HG03103 (cell line): ENCODE data around the gene RAP1A.
"Not testable (repeated sequence)": the region's sequence is repeated elsewhere in the genome, so short reads cannot be mapped to it uniquely, and the experiment has no call there.

Experiments used
- ATAC-seq: cut with Tn5 transposase; IDR thresholded peaks from one replicate; pipeline ENCODE4 v1.9.1; 2021; ENCODE audit warnings: low read depth; ENCODE audit not compliant: unreplicated experiment

Gene RAP1A

GRCh38 chr1:111625276-111625675 is 5.7 kb downstream of the RAP1A start:
- ATAC-seq, result no peak

GRCh38 chr1:111628153-111628552 is 8.6 kb downstream of the RAP1A start:
- no peak for ATAC-seq

- ATAC-seq, result no peak
Observed at GRCh38 chr1:111629190-111629954, 9.8 kb downstream of the RAP1A start.

- no peak for ATAC-seq
Observed at GRCh38 chr1:111630567-111630966, 11.0 kb downstream of the RAP1A start.

GRCh38 chr1:111631502-111631901 is 11.9 kb downstream of the RAP1A start:
- ATAC-seq, result no peak

- not testable (repeated sequence) for ATAC-seq
Observed at GRCh38 chr1:111632771-111633170, 13.2 kb downstream of the RAP1A start.

GRCh38 chr1:111633736-111634247 is 14.2 kb downstream of the RAP1A start:
- ATAC-seq, result no peak

- ATAC-seq, result no peak
Observed at GRCh38 chr1:111635324-111636009, 15.9 kb downstream of the RAP1A start.

- no peak for ATAC-seq
Observed at GRCh38 chr1:111638320-111638719, 18.7 kb downstream of the RAP1A start.

GRCh38 chr1:111639602-111640198 is 20.1 kb downstream of the RAP1A start:
- ATAC-seq, result no peak

GRCh38 chr1:111643097-111643496 is 23.5 kb downstream of the RAP1A start:
- ATAC-seq, result no peak

GRCh38 chr1:111643696-111644095 is 24.1 kb downstream of the RAP1A start:
- ATAC-seq, result no peak

- ATAC-seq, result no peak
Observed at GRCh38 chr1:111644506-111644905, 24.9 kb downstream of the RAP1A start.

- no peak for ATAC-seq
Observed at GRCh38 chr1:111647736-111648135, 28.1 kb downstream of the RAP1A start.

GRCh38 chr1:111648806-111649205 is 29.2 kb downstream of the RAP1A start:
- ATAC-seq, result no peak

GRCh38 chr1:111649227-111649626 is 29.6 kb downstream of the RAP1A start:
- no peak for ATAC-seq

GRCh38 chr1:111649648-111650047 is 30.1 kb downstream of the RAP1A start:
- ATAC-seq, result no peak

- no peak for ATAC-seq
Observed at GRCh38 chr1:111653709-111654108, 34.1 kb downstream of the RAP1A start.

- ATAC-seq, result no peak
Observed at GRCh38 chr1:111654839-111655238, 35.2 kb downstream of the RAP1A start.

GRCh38 chr1:111656086-111657017 is 36.8 kb downstream of the RAP1A start:
- ATAC-seq, result no peak
